OCI-M1 (cell line): ENCODE measurements around the gene KIAA0586.
"Not testable (repeated sequence)": the region's sequence is repeated elsewhere in the genome, so short reads cannot be mapped to it uniquely, and the experiment has no call there.

Experiments
- DNase-seq: peaks from one replicate; lab custom pipeline; 2025; lab: John Stamatoyannopoulos, UW

Gene KIAA0586

DNA sequence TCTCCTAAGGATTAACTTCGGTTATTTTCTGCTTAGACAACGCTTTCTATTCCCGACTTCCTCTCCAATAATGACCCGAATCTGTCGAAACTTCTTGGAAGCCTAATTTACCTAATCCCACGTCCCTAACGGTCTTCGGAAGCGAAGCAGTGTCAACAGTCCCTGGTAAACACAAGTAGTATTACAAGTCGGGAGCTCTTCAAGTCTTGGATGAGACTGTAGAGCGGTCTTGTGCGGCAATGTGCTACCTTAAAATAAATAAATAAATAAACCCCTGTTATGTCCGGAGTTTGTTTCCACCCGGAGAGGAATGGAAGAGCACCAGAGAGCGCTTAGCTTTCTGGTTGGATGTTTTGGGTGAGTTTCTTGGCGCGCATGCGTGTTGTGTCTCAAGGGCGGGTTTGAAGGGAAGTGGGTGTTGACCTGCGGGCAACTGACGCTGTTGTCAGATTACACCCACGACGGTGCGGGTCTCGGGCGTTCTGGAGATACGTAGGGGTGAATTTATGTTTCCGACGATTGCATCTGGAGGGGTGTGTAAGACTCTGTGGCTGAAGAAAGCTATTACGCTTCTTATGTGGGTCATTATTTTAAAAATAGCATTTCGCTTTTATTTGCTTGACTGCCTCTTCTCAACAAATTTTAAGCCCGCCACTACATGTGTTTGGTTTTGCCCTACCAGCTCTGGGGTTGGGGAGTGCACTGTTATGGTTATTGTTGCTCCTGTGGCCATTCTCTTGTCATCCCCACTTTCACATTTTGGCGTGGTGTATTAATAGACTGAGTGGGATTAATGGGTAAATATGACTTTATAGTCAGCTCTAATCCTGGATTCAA, at the start of gene KIAA0586, which contains the start of gene TIMM9:
Gene KIAA0586 (plus strand): TSS at position 439 of the 837 bp plus-strand sequence. CDS start 546 bp downstream, outside the sequence.
Gene TIMM9 (minus strand): TSS at position 251 of the 837 bp plus-strand sequence. CDS start 15,586 bp downstream, outside the sequence.
- DNase-seq, result peak; percentile 96

DNA sequence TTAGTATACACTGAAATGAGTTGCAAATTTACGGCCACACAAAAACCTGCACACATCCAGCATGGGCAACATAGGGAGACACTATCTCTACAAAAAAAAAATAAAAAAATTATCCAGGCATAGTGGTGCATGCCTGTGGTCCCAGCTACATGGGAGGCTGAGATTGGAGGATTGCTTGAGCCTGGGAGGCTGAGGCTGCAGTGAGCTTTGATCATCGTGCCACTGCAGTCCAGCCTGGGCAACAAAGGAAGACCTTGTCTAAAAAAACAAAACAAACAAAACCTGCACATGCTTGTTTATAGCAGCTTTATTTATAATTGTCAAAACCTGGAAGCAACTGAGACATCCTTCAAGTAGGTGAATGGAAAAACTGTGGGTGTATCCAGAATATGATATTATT, 36.7 kb upstream of the KIAA0586 start:
- no peak for DNase-seq

DNA sequence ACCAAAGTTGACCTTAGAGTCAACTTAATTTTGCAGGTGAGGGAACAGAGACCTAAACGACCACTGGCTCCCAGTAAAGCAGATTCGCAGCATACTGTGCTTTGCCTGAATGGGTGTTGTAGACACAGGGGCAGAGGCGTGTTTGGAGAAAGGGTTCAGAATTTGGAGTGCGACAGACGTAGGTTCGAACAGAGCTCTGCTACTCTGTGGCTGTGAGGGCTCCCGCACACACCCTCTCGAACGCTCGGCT, 32.0 kb upstream of the KIAA0586 start:
- DNase-seq, result no peak

DNA sequence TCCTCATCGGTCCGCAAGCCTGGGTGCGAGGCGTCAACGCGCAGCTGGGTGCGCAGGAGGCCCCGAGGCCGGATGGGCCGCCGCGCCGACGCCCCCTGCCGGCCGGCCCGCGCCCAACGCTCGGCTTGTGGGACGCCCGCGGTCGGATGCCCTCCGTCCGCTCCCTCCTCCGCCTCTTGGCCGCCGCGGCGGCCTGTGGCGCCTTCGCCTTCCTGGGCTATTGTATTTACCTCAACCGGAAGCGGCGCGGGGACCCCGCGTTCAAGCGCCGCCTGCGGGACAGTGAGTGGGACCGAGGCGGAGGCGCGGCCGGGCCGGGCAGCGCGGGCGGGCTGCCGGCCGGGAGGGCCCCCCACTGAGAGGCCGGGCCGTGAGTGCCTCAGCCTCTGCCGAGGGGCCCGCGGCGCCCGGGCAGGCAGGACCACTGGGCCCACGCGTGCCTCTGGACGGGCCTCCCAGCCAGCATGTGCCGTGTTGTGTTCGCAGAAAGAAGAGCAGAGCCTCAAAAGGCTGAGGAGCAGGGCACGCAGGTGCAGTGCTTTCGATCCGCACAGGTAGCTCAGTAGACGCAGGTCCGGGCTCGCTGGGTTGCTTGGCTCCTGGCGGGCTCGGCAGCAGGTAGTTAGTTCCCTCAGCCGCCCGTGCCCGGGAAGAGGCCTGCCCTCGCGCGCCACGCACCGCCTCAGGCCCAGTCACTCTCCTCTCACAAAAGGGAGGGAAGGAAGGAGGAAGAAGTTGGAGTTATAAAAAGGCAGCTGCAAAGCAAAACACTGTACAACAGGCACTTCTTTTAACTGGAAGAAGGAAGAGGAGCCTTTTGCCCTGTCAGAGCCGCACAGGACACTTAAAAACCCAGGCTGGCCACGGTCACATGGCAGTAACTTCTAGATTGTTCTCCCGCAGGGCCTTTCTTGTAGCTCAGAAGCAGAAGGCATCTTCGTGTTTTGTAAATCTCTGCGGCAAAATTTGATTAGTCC, 31.4 kb upstream of the KIAA0586 start, which contains the start of gene TOMM20L:
Gene TOMM20L (plus strand): TSS at position 119 of the 977 bp plus-strand sequence. CDS start 28 bp downstream, at position 147.
- DNase-seq, result peak; percentile 76

DNA sequence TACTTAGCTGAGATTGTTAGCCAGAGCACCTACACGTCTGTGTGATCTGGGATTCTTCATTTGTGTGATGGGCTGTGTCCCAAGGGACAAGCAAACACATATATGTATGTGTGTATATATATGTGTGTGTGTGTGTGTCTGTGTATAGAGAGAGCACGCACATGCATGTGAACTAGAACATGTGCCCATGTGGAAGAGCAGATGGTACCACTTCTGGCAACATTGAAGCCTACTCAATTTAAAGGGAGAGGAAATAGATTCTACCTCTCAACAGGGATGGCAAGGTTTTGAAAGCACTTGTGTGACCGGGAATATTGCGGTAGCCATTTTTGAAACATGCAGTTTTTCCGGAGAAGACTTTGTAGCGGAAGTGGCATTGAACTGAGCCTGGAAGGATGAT, 30.4 kb upstream of the KIAA0586 start:
- DNase-seq, result no peak

DNA sequence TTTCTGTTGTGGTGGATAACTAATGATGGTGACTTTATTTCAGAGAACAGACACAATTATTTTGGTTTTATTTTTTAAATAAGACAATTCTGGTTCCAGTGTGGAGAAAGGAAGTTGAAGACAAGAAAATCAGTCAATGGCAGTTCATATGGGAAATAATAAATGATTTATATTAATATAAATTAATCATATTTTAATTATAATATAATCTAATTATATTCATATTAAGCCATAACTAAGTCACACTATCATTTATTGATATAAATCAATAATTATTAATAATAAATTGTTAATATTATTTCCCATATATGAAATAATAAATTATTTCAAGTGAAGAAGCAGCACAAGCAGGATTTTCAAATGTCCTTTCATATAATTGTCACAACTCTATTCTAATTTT, 29.0 kb upstream of the KIAA0586 start:
- no peak for DNase-seq

DNA sequence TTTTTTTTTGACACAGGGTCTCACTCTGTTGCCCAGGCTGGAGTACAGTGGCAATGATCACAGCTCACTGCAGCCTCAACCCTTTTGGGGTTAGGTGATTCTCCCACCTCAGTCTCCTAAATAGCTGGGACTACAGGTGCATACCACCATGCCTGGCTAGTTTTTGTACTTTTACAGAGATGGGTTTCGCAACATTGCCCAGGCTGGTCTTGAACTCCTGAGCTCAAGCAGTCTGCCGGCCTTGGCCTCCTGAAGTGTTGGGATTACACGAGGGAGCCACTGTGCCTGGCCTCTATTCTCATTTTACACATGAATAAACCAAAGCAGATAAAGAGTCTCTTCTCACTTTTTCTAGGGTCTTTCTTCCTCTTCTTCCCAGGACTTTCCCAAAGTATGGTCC, 28.6 kb upstream of the KIAA0586 start:
- no peak for DNase-seq

DNA sequence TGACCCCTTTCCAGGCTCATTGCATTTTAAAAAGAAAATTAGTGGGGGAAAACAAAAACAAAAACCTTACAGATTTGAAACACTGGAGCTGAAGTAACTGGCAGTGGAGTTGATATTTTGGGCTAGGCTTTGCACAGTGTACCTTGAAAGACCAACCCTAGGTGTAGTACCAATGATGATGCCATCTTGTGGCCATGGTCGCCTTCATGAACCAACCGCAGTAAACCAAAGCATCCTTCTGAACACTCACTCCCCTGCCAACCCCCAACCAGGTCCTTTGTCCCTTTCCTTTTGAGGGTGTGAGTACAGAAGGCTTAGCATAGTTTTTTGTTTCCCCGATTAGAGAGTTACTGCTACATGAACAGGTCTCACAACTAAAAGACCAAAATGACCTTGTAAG, 25.9 kb upstream of the KIAA0586 start:
- no peak for DNase-seq

DNA sequence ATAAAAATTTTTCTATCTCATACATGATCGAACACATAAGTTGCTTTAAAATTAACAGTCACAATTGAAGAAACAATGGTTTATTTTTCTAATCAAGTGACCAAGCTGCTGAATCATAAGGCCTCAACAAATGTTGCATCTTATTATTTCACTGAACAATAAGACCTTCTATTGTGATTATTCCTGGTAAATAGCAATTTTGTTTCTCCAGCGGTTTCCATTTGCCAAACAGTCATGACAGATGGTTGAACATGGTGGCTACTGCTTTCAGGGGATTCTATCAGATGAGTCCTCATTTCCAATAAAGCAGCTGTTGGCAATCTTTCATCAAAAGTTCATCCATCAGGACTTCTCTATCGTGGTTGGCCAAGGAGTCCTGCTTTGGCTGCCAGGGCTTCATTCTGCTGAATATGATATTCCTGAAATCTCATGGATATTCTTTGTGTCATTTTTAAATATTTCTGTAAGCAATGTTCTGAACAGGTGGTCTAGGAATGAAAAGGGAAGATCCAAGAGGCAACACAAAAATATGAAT, 18.8 kb upstream of the KIAA0586 start:
- no peak for DNase-seq

DNA sequence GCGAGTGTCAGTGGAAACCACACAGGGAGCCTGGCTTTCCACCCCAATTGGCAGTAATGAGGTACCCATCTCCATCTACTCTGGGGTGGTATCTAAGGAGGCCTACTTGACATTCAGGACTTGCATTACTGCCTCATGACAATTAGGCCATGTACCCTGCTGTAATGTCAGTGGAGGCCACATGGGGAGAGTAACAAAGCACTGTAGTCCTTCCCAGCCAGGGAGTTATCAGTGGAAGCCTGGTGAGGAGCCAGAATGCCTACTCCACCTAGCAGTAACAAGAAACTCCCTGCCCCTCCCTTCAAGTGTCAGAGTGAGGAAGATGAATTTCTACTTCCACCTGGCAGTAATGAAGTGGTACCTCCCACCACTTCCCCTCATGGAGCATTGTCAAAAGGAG, 12.7 kb upstream of the KIAA0586 start:
- DNase-seq, result peak; percentile 5

DNA sequence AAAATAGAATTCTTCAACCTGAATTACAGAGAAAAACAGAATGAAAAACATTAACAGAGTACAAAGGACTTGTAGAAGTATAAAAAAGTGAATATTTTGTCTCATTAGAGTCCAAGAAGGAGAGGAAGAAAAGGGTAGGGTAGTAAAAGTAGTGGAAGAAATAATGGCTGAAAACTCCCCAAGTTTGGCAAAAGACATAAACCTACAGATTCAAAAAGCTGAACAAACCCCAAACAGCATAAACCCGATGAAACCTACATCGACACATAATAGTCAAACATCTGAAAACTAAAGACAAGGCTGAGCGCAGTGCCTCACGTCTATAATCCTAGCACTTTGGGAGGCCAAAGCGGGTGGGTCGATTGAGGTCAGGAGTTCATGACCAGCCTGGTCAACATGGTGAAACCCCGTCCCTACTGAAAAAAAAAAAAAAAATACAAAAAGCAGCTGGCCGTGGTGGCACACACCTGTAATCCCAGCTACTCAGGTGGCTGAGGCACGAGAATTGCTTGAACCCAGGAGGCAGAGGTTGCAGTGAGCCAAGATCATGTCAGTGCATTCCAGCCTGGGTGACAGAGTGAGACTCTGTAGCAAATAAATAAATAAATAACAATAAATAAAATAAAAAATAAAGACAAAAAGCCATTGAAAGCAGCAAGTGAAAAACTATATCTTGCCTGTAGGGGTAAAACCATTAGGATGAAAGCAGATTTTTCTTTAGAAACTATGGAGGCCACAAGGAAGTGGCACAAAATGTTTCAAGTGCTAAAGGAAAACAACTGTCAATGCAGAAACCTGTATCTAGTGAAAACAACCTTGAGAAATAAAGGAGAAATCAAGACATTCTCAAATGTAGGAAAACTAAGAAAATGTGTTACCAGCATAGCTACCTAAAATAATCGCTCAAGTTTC, 11.6 kb upstream of the KIAA0586 start:
- no peak for DNase-seq

DNA sequence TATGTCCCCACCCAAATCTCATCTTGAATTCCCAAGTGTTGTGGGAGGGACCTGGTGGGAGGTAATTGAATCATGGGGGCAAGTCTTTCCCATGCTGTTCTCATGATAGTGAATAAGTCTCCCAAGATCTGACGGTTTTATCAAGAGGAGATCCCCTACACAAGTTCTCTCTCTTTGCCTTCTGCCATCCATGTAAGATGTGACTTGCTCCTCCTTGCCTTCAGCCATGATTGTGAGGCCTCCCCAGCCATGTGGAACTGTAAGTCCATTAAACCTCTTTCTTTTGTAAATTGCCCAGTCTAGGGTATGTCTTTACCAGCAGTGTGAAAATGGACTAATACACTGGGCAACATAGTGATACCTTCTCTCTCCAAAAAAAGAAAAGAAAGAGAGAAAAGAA, 10.6 kb upstream of the KIAA0586 start:
- DNase-seq, result not testable (repeated sequence)

DNA sequence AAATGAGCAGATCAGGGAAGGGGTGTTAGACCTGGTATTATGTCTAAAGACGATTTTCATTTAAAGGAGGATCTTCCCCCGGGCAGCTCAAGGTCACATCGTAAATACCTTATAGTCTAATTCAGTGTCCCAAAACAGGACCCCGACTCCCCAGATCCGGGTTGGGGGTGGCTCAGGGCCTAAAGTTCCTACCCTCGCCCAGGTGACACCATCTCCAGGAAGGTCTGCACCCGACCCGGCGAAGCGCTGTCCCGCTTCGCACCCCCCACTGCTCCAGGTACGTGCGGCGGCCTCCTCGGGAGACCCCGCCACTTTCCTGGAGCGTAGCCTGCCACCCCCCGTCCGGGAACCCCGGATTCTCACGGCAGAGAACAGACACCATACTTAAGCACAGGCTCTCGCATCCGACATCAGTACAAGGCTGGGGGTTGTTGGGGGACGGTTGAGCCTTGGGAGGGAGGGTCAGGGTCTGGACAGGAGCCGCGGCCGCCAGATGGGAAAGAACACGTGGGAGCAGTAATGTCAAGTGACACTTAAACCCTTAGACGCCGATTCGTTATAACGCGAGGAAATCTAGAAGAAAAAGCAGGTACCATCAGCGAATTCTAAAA, 744 bp upstream of the KIAA0586 start:
- peak; percentile 85 for DNase-seq

DNA sequence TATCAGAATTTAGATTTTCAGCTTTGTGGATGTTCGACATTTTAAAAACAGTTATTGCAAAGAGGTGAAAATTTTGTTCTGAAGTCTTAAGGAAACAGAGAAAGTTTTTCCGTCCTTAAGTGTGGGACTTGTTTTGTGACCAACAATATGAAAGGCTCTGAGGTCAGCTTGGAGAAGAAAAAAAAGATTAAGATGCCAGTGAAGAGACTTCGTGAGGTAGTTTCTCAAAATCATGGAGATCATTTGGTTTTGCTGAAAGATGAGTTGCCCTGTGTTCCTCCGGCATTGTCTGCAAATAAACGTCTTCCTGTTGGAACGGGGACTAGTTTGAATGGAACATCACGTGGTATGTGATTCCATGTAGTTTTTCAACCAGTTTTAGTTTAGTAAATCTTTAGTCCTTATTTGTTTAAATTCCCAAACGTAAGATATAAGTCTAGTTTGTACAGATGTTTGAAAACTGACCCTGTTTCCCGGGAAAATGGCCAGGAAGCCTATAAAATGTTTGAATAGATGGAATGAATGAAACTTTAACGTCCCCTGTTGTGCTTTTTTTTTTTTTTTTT, 682 bp downstream of the KIAA0586 start:
- peak; percentile 64 for DNase-seq

DNA sequence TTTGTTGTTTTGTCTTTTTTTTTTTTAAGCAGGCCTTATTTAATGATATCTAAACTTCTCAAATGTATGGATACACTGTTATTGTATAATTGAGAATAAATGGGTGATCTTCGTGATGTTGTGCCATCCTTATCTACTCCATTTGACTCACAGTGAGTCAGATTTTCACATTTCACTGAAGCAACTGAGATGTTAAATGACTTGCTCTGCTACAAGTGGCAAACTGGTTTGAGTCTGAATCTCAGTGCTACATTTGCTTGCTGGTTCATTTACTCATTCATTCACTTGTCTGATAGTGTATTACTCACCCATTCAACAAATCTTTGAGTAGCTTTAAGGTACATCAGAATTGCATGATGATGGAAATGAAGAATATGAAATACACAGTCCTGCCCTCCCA, 2.6 kb downstream of the KIAA0586 start:
- DNase-seq, result peak; percentile 16

DNA sequence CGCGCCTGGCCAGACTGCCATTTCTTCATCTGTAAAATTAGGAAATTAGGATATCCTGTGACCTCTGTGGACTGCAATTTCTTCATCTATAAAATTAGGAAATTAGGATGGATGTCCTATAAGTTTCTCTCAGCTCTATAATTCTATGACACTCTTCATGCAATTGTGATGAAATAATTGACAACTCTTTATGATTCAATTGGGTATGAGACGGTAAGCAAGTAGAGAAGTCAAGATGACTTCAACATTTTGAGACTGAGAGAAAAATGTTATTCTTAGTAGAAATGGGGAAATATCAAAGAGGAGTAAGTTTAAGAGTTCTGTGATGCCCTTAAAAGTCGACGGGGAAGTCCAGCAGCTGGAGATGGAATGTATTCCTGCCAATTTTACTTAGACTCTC, 12.0 kb downstream of the KIAA0586 start:
- DNase-seq, result no peak

DNA sequence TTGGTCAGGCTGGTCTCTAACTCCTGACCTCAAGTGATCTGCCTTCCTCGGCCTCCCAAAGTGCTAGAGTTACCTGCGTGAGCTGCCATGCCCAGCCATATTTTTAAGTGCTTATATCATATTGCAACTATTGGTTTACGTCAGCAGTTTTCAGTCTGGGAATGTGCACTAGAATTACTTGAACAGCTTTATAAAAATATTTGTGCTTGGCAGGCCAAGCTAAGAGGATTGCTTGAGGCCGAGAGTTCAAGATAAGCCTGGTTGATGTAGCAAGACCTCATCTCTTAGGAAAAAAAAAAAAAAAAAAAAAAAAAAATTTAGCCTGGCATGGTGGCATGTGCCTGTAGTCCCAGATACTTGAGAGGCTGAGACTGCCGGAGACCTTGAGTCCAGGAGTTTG, 17.1 kb downstream of the KIAA0586 start:
- no peak for DNase-seq

DNA sequence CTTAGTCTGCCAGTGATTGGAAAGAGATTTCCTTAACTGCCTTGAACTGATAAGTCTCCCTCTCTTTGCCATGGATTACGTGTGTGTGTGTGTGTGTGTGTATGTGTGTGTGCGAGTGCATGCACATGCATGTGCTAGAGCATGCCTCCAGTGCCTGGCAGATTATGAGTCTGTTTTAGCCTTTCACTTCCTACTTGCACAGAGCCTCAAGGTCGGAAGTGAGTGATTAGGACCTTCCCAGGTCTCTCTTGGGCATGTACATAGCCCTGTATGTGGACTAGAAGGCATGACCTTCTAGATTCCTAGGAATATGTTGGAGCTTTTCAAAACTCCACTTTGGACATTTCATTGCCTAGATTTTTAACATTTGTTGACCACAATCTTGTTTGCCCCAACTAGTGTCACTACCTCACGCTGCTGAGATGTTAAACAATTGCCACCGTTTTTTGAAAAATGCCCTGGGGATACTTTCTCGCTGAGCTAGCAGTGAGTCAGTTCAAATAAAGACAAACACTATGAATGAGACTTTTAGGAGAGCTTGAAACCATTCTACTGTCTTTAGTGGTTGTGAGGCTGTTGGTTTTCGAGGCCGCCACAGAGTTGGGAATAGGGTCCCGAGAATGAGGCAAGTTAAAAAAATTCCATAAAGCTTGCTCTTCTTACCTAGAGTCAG, 28.2 kb downstream of the KIAA0586 start:
- DNase-seq, result no peak

DNA sequence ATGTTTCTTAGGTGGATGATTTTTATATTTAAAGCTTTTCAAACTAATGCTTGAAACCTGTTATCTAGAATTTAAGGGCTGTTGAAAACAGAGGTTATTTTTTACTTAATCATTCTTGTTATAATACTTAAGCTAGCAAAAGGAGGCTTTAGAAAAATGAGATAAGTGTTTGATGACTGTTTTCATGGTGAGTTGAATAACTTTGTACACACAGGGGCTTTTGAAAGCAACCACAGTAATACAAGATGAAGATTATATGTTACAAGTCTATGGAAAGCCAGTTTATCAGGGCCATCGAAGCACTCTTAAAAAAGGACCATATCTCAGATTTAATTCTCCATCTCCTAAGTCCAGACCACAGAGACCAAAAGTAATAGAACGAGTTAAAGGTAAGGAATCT, 33.3 kb downstream of the KIAA0586 start:
- DNase-seq, result no peak

DNA sequence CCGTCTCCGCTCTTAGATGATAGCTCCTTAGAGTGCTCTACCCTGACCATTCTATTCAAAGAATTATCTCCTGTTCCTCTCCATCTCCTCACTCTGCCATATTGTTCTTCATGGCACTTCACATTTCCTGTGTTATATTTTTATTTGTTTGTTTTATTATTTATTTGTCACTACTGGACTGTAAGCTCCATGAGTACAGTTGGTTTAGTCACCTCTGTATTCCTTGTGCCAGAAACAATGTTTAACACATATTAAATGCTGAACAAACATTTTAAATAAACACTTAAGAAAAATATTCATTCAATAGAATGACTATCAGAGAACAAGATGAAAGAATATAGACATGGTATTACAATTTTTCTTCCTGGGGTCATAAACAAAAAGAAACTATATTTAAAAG, 35.6 kb downstream of the KIAA0586 start:
- no peak for DNase-seq
